Measurements from ENCODE around the gene ANXA7. TPM values are rescaled to one million over a fixed set of nuclear protein-coding genes. Genes with fewer than 3 reads are reported as not detected.

ANXA7 gene
- 109 and 112 TPM in 2 replicates for total RNA-seq

- no peak for DNase-seq (ENCODE audit: low read depth)
- H3K4me3 ChIP-seq (ENCODE audit: low read depth, low read length) = peak within 1 kb of the TSS; percentile 92
- no peaks in the 10 kb centered on the region for H3K36me3 ChIP-seq (ENCODE audit: control insufficient read depth, insufficient read depth, low read length)
- no peaks in the 10 kb centered on the region for H3K27me3 ChIP-seq (ENCODE audit: control insufficient read depth, insufficient read depth, low read length)
- TF ChIP-seq, protein P1, sequence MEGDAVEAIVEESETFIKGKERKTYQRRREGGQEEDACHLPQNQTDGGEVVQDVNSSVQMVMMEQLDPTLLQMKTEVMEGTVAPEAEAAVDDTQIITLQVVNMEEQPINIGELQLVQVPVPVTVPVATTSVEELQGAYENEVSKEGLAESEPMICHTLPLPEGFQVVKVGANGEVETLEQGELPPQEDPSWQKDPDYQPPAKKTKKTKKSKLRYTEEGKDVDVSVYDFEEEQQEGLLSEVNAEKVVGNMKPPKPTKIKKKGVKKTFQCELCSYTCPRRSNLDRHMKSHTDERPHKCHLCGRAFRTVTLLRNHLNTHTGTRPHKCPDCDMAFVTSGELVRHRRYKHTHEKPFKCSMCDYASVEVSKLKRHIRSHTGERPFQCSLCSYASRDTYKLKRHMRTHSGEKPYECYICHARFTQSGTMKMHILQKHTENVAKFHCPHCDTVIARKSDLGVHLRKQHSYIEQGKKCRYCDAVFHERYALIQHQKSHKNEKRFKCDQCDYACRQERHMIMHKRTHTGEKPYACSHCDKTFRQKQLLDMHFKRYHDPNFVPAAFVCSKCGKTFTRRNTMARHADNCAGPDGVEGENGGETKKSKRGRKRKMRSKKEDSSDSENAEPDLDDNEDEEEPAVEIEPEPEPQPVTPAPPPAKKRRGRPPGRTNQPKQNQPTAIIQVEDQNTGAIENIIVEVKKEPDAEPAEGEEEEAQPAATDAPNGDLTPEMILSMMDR (IDR thresholded peaks at IDR 0.05; ENCODE audit: insufficient read depth, low read length, poor library complexity, severe bottlenecking) = peak; percentile 38
Observed at GRCh38 chr10:73413528-73414229, at the start of gene ANXA7. TSS of gene ANXA7 (minus strand) at chr10:73414058. CDS start at chr10:73400856, 13,202 bp downstream.

GRCh38 chr10:73460897-73461296 is 47.0 kb upstream of the ANXA7 start:
- H3K36me3 ChIP-seq (ENCODE audit: control insufficient read depth, insufficient read depth, low read length) = no peaks in the 10 kb centered on the region
- H3K4me3 ChIP-seq (ENCODE audit: low read depth, low read length) = no peak overlapping the region
- TF ChIP-seq, protein P1 (IDR thresholded peaks at IDR 0.05; ENCODE audit: insufficient read depth, low read length, poor library complexity, severe bottlenecking) = no peak
- DNase-seq (ENCODE audit: low read depth) = no peak
- H3K27me3 ChIP-seq (ENCODE audit: control insufficient read depth, insufficient read depth, low read length) = no peaks in the 10 kb centered on the region

DNA sequence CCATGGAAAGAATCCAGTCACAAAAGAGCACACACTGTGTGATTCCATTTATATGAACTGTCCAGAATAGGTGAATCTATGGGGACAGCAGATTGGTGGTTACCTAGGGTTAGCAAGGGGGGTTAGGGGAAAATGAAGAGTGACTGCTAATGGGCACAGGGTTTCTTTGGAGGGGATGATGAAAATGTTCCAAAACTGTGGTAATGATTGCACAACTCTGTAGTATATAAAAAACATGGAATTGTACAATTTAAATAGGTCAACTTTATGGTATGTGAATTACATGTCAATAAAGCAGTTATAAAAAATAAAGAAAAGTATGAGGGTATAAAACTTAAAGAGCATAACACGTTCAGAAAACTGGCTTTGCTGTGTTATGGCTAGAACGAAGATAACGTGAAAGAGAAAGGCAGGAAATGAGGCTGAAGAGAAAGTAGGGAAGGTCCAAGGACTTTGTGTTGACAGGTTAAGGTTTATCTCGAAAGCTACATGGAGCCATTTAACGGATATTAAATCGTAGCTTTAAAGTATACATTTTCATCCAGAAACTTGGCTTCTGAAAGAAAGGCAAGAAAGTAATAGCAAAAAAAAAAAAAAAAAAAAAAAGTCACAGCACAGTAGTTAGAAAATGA is 45.9 kb upstream of the ANXA7 start:
- DNase-seq (ENCODE audit: low read depth) = no peak
- Histone ChIP-seq H3K27me3 (ENCODE audit: control insufficient read depth, insufficient read depth, low read length) (no peaks in the 10 kb centered on the region), H3K4me3 (ENCODE audit: low read depth, low read length) (no peak overlapping the region), H3K36me3 (ENCODE audit: control insufficient read depth, insufficient read depth, low read length) (no peaks in the 10 kb centered on the region)
- TF ChIP-seq, protein P1 (IDR thresholded peaks at IDR 0.05; ENCODE audit: insufficient read depth, low read length, poor library complexity, severe bottlenecking) = no peak

DNA sequence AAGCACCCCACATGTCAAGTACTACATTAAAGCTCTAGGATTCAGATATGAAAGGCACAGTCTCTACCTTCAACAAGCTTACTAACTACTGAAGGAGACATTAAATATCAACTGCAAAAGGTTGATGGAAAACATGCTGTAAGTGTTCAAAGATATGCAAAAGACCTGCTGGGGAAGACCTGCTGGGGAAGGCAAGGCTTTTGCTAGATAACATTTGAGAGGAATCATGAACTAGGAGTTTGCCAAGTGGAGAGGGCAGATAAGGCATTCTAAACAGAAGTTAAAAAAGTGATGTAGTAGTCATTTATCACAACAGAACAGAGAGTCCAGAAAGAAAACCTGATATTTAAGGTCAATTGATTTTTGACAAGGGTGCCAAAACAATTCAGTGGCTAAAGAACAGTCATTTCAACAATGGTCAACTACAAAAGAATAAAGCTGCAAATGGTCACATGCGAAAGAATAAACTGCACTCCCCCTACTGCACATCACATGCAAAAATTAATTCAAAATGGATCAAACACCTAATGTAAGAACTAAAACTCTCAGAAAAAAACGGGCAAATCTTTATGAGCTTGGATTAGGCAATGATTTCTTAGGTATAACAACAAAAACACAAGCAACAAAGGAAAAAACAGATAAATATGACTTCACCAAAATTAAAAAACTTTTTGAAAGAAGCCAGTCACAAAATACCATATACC is 42.5 kb upstream of the ANXA7 start:
- TF ChIP-seq, protein P1 (IDR thresholded peaks at IDR 0.05; ENCODE audit: insufficient read depth, low read length, poor library complexity, severe bottlenecking) = no peak
- Histone ChIP-seq H3K4me3 (ENCODE audit: low read depth, low read length) (no peak overlapping the region), H3K27me3 (ENCODE audit: control insufficient read depth, insufficient read depth, low read length) (no peaks in the 10 kb centered on the region), H3K36me3 (ENCODE audit: control insufficient read depth, insufficient read depth, low read length) (no peaks in the 10 kb centered on the region)
- DNase-seq (ENCODE audit: low read depth) = no peak

- no peak for DNase-seq (ENCODE audit: low read depth)
- Histone ChIP-seq H3K36me3 (ENCODE audit: control insufficient read depth, insufficient read depth, low read length) (no peaks in the 10 kb centered on the region), H3K27me3 (ENCODE audit: control insufficient read depth, insufficient read depth, low read length) (no peaks in the 10 kb centered on the region), H3K4me3 (ENCODE audit: low read depth, low read length) (no peak overlapping the region)
- TF ChIP-seq, protein P1 (IDR thresholded peaks at IDR 0.05; ENCODE audit: insufficient read depth, low read length, poor library complexity, severe bottlenecking) = no peak
Observed at GRCh38 chr10:73449113-73449512, 35.3 kb upstream of the ANXA7 start.

Data from kidney epithelial cell (primary cell).